ENCODE measurements around the gene SLC37A1.
"Not testable (repeated sequence)": the region's sequence is repeated elsewhere in the genome, so short reads cannot be mapped to it uniquely, and the experiment has no call there.

Gene SLC37A1

DNA sequence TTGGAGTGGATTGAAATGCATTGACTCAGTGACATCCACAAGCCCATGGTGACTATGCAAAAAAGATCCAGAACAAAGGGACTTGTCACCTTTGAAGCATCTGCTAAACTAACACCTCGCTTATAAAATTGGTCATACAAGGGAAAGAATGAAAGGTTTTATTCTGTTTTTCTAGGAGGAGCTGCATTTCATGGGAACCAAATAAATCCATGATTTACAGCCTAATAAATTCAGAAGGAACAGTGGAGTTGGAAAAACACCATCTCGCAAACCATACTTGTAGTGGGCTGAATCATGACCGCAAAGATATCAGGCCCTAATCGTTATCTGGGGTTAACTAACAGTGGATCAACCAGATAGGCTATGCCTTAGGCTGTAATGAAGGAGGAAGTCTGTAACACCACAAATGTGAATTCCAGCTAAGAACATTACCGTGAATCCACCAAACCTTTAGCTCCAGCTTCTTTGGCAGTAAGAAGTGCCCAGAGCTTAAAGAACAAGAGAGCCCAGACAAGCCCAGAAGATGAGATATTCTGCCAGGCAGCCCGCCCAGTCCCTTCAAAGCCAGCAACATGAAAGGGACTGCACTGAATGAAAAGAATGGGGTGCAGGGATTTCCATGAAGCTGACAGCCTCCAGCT is 45.0 kb upstream of the SLC37A1 start:
- no peak overlapping the region for H3K27ac ChIP-seq
- TF ChIP-seq ZFX (IDR thresholded peaks at IDR 0.05; ENCODE audit: borderline replicate concordance), result no peak
- TF ChIP-seq, protein P1, sequence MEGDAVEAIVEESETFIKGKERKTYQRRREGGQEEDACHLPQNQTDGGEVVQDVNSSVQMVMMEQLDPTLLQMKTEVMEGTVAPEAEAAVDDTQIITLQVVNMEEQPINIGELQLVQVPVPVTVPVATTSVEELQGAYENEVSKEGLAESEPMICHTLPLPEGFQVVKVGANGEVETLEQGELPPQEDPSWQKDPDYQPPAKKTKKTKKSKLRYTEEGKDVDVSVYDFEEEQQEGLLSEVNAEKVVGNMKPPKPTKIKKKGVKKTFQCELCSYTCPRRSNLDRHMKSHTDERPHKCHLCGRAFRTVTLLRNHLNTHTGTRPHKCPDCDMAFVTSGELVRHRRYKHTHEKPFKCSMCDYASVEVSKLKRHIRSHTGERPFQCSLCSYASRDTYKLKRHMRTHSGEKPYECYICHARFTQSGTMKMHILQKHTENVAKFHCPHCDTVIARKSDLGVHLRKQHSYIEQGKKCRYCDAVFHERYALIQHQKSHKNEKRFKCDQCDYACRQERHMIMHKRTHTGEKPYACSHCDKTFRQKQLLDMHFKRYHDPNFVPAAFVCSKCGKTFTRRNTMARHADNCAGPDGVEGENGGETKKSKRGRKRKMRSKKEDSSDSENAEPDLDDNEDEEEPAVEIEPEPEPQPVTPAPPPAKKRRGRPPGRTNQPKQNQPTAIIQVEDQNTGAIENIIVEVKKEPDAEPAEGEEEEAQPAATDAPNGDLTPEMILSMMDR (IDR thresholded peaks at IDR 0.05), result no peak

- TF ChIP-seq ZFX (IDR thresholded peaks at IDR 0.05; ENCODE audit: borderline replicate concordance), result no peak
- TF ChIP-seq, protein P1 (IDR thresholded peaks at IDR 0.05), result no peak
- H3K27ac ChIP-seq, result no peak overlapping the region
These were observed 44.4 kb upstream of the SLC37A1 start for GRCh38 chr21:42469272-42469671.

DNA sequence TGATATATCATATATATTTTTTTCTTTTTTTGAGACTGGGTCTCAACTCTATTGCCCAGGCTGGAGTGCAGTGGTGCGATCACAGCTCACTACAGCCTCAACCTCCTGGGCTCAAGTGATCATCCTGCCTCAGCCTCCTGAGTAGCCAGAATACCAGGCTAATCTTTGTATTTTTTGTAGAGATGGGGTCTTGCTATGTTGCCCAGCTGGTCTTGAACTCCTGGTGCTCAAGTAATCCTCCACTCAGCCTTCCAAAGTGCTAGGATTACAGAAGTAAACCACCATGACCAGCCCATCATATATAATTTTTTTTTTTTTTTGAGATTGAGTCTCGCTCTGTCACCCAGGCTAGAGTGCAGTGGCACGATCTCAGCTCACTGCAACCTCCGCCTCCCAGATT is 43.9 kb upstream of the SLC37A1 start:
- H3K27ac ChIP-seq, result not testable (repeated sequence)

DNA sequence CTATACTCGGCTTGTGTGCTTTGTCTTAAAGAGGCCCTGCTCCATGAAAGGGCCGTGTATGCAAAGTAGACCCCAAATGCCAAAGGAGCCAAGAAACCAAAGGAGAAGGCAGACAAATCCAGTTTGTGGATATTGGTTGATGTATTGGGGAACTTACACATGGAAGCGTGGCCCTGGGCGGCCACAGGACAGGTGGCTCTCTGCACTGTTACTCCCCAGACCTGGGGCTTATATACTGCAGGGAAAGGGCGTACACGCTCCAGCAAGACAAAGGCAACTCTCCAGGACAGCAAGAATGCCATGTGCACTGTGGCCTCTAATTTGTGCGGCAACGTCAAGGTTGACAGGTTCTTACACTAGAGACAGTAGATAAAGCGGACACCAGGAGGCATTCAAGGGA is 42.4 kb upstream of the SLC37A1 start:
- H3K27ac ChIP-seq, result no peak overlapping the region
- TF ChIP-seq, protein P1 (IDR thresholded peaks at IDR 0.05), result no peak
- TF ChIP-seq ZFX (IDR thresholded peaks at IDR 0.05; ENCODE audit: borderline replicate concordance), result no peak

DNA sequence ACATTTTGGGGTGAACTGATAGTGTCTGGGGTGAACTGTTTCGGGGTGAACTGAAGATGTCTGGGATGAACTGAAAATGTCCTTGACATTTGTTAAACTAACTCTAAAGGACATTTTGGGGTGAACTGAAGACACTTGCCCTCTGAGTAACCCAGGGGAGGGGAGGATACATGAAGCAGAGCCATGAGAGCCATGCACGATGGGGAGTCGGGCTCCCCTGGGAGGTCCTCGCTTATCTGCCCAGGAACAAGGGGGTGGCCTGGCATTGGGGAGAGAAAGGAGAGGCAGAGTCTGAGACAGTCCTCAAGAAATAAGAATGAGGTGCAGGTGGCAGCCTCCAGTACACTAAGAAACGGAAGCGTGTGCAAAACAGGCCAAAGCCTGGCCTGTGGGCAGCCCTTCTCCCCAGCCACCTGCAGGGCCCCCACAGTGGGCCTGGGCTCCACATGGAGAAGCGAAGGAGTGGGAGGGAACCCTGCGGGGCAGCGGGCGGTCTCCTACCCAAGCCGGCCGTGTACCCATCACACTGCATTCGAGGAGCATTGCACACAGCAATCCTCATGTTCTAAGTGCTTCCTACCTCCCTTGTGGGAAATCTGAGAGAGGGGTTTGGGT is 41.8 kb upstream of the SLC37A1 start:
- TF ChIP-seq, protein P1 (IDR thresholded peaks at IDR 0.05), result no peak
- no peak for TF ChIP-seq ZFX (IDR thresholded peaks at IDR 0.05; ENCODE audit: borderline replicate concordance)

GRCh38 chr21:42472521-42472920 is 41.1 kb upstream of the SLC37A1 start:
- TF ChIP-seq ZFX (IDR thresholded peaks at IDR 0.05; ENCODE audit: borderline replicate concordance), result no peak
- TF ChIP-seq, protein P1 (IDR thresholded peaks at IDR 0.05), result no peak
- no peak overlapping the region for H3K27ac ChIP-seq

More for the DNA sequence above, 41.8 kb upstream of the SLC37A1 start:
- no peak overlapping the region for H3K27ac ChIP-seq

DNA sequence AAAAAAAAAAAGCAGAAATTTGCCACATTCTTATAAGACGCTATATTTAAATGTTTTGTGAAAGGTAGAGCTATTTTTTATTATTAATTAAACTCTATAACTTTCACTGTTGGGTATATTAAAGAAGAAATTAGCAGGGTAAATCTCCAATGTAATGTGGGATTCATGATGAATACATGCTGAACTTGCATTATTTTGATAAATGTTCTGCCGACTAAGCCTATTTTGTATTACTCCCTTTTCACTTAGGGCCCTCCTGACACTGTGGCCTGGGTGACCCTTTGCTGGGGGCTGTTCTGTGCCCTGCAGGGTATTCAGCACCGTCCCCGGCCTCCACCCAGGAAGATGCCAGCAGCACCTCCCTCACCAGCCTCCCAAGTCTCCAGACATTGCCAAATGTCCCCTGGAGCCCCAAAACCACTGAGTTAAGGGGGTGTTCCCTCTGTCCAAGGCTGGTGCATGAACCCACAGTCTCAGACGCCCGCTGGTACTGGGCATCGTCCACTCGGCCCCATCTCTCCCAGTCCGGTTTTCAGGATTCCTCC is 40.1 kb upstream of the SLC37A1 start:
- H3K27ac ChIP-seq, result no peak overlapping the region
- TF ChIP-seq, protein P1 (IDR thresholded peaks at IDR 0.05), result no peak
- no peak for TF ChIP-seq ZFX (IDR thresholded peaks at IDR 0.05; ENCODE audit: borderline replicate concordance)

All from 22Rv1 (cell line).